ENCODE results near the gene GSTK1.
A peak's percentile ranks its signal among the peaks of the same experiment; 100 is the strongest.

The GSTK1 gene

GRCh38 chr7:143282124-143282523 lies 18.9 kb downstream of the GSTK1 start:
- TF ChIP-seq EP300 (IDR thresholded peaks at IDR 0.05; ENCODE audit: borderline replicate concordance) (no peak), MAX (IDR thresholded peaks at IDR 0.05) (no peak), REST (IDR thresholded peaks at IDR 0.05; ENCODE audit: low read depth) (no peak), RAD21 (IDR thresholded peaks at IDR 0.05; ENCODE audit: low read depth) (no peak), CEBPB (IDR thresholded peaks at IDR 0.05) (no peak), FOXM1 (IDR thresholded peaks at IDR 0.05; ENCODE audit: borderline replicate concordance, low read depth) (no peak), ZBTB7A (IDR thresholded peaks at IDR 0.05; ENCODE audit: low read depth) (no peak), YY1 (IDR thresholded peaks at IDR 0.05; ENCODE audit: low read depth) (no peak), CREB1 (IDR thresholded peaks at IDR 0.05; ENCODE audit: low read depth) (no peak), TCF12 (IDR thresholded peaks at IDR 0.05; ENCODE audit: low read depth) (no peak), NFIC (IDR thresholded peaks at IDR 0.05) (no peak)
- TF ChIP-seq, protein P1, sequence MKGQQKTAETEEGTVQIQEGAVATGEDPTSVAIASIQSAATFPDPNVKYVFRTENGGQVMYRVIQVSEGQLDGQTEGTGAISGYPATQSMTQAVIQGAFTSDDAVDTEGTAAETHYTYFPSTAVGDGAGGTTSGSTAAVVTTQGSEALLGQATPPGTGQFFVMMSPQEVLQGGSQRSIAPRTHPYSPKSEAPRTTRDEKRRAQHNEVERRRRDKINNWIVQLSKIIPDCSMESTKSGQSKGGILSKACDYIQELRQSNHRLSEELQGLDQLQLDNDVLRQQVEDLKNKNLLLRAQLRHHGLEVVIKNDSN (IDR thresholded peaks at IDR 0.05), result no peak

DNA sequence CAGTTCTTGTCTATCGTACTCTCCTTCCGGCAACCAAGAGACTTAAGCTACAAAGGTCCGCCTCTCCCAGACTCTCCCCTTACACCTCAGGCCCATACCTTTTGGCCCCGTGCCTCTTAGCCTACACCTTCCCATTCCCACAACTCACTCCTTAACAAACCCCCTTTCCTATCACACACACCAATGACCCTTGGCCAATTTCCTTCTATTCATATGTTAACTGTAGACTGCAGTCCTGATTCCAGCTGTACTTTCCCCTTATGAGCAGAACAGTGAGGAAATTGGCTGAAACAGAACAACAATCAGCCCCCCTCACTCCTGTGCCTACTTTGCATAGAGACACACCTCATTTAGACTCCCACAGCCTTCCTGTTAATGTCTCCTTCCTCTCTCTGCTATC lies 20.1 kb downstream of the GSTK1 start:
- TF ChIP-seq ZBTB7A (IDR thresholded peaks at IDR 0.05; ENCODE audit: low read depth), result no peak
- TF ChIP-seq MAX (IDR thresholded peaks at IDR 0.05), result no peak
- no peak for TF ChIP-seq TEAD4 (IDR thresholded peaks at IDR 0.05)
- no peak for TF ChIP-seq TCF12 (IDR thresholded peaks at IDR 0.05; ENCODE audit: low read depth)
- no peak for TF ChIP-seq RAD21 (IDR thresholded peaks at IDR 0.05; ENCODE audit: low read depth)
- TF ChIP-seq TAF1 (IDR thresholded peaks at IDR 0.05; ENCODE audit: low read depth), result no peak
- TF ChIP-seq CREB1 (IDR thresholded peaks at IDR 0.05; ENCODE audit: low read depth), result no peak

- TF ChIP-seq TAF1 (IDR thresholded peaks at IDR 0.05; ENCODE audit: low read depth), result peak; percentile 54
- TF ChIP-seq MAX (IDR thresholded peaks at IDR 0.05), result peak; percentile 59
- TF ChIP-seq TEAD4 (IDR thresholded peaks at IDR 0.05), result no peak
Measured at GRCh38 chr7:143284591-143285469, 21.6 kb downstream of the GSTK1 start, which contains the start of gene TMEM139. TMEM139 (plus strand) TSS chr7:143284958; CDS start chr7:143285958, 1,000 bp downstream.

- TF ChIP-seq CEBPB (IDR thresholded peaks at IDR 0.05), result 0 out of 2 replicates have a peak, but pooled peaks have one; percentile 7
- TF ChIP-seq YY1 (IDR thresholded peaks at IDR 0.05; ENCODE audit: low read depth), result peak; percentile 58
- no peak for TF ChIP-seq REST (IDR thresholded peaks at IDR 0.05; ENCODE audit: low read depth)
- TF ChIP-seq FOXM1 (IDR thresholded peaks at IDR 0.05; ENCODE audit: borderline replicate concordance, low read depth), result no peak
- TF ChIP-seq NFIC (IDR thresholded peaks at IDR 0.05), result no peak
- TF ChIP-seq EP300 (IDR thresholded peaks at IDR 0.05; ENCODE audit: borderline replicate concordance), result peak; percentile 45; the same call in 1 of the 2 replicates
- TF ChIP-seq TAF1 (IDR thresholded peaks at IDR 0.05; ENCODE audit: low read depth), result no peak
- no peak for TF ChIP-seq EGR1 (IDR thresholded peaks at IDR 0.05)
- 0 out of 2 replicates have a peak, but pooled peaks have one; percentile 10 for TF ChIP-seq ZBTB7A (IDR thresholded peaks at IDR 0.05; ENCODE audit: low read depth)
- TF ChIP-seq TEAD4 (IDR thresholded peaks at IDR 0.05), result peak; percentile 98
- peak; percentile 40; the same call in 1 of the 2 replicates for TF ChIP-seq MAX (IDR thresholded peaks at IDR 0.05)
- TF ChIP-seq TCF12 (IDR thresholded peaks at IDR 0.05; ENCODE audit: low read depth), result 0 out of 2 replicates have a peak, but pooled peaks have one; percentile 63
- no peak for TF ChIP-seq RAD21 (IDR thresholded peaks at IDR 0.05; ENCODE audit: low read depth)
- TF ChIP-seq CREB1 (IDR thresholded peaks at IDR 0.05; ENCODE audit: low read depth), result no peak
- TF ChIP-seq, protein P1 (IDR thresholded peaks at IDR 0.05), result no peak
Measured at GRCh38 chr7:143285470-143285778, 22.2 kb downstream of the GSTK1 start.

DNA sequence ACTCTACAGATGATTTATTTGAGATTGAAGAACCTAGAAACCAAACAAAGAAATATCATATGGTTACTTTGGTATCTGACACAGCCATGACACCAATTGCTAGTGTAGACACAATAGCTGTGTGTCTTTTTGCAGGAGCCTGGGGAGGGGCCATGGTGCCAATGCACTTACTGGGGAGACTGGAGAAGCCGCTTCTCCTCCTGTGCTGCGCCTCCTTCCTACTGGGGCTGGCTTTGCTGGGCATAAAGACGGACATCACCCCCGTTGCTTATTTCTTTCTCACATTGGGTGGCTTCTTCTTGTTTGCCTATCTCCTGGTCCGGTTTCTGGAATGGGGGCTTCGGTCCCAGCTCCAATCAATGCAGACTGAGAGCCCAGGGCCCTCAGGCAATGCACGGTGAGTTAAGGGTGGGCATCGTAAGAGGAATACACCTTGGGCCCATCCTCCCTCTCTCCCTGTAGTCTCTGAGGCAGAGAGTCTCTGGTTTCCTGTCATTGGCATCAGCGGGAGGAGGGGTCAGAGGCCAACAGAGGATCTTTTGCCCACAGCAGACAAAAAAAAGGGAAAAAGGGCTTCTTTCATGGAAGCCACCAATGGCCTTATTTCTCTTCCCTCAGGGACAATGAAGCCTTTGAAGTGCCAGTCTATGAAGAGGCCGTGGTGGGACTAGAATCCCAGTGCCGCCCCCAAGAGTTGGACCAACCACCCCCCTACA lies 22.7 kb downstream of the GSTK1 start:
- TF ChIP-seq EP300 (IDR thresholded peaks at IDR 0.05; ENCODE audit: borderline replicate concordance) (no peak), FOXM1 (IDR thresholded peaks at IDR 0.05; ENCODE audit: borderline replicate concordance, low read depth) (no peak), NFIC (IDR thresholded peaks at IDR 0.05) (no peak), RAD21 (IDR thresholded peaks at IDR 0.05; ENCODE audit: low read depth) (no peak), YY1 (IDR thresholded peaks at IDR 0.05; ENCODE audit: low read depth) (no peak), REST (IDR thresholded peaks at IDR 0.05; ENCODE audit: low read depth) (no peak)
- TF ChIP-seq, protein P1 (IDR thresholded peaks at IDR 0.05), result no peak
